Measurements from ENCODE around the gene GAST. TPM values are rescaled to one million over a fixed set of nuclear protein-coding genes. Genes with fewer than 3 reads are reported as not detected.
A peak's percentile ranks its signal among the peaks of the same experiment; 100 is the strongest.

The GAST gene
- total and polyA plus RNA-seq, 10 of the 15 experiments (the other 5 are each of a cell fraction or from before 2014, with no cell fraction given): not detected

DNA sequence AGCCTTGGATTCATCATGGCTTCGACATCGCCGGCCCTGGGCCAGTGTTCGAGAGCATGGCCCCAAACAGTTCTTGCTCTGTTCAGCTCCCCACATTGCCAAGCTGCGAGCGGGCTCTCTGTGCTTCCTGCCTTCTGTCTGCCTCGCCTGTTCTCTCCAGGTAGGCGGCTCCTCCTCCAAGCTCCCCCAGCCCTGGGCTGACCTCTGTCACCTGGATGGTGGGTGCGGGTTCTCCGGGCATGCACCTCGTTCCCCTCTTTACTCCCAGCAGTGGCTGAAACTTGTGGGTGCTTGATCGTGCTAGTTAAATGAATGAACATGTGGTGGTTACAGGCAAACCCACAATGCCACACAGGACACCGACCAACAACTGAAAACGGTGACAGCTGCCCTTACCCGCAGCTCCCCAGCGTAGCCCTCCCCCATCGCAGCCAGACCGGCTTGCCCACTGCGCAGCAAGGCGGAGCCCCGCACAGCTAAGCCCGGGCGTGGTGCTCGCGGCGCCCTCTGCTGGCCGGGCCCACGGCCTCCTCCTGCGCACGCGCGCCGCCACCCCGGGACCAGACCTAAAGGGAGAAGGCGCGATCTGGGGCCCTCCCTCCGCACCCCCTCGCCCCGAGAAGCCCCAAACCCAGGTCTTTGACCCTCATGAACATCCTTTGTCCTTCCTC lies 46.4 kb upstream of the GAST start (continued):
- TF ChIP-seq, protein P1, sequence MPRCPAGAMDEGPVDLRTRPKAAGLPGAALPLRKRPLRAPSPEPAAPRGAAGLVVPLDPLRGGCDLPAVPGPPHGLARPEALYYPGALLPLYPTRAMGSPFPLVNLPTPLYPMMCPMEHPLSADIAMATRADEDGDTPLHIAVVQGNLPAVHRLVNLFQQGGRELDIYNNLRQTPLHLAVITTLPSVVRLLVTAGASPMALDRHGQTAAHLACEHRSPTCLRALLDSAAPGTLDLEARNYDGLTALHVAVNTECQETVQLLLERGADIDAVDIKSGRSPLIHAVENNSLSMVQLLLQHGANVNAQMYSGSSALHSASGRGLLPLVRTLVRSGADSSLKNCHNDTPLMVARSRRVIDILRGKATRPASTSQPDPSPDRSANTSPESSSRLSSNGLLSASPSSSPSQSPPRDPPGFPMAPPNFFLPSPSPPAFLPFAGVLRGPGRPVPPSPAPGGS (IDR thresholded peaks at IDR 0.05; ENCODE audit: borderline replicate concordance, insufficient read depth, low read depth, low read length, poor library complexity, severe bottlenecking): no peak
- TF ChIP-seq MYC (IDR thresholded peaks at IDR 0.05; ENCODE audit: insufficient read depth, insufficient read length, insufficient replicate concordance, low read length, severe bottlenecking) (no peak), TCF7 (IDR thresholded peaks at IDR 0.05; ENCODE audit: borderline replicate concordance) (no peak), POLR2AphosphoS2 (IDR thresholded peaks at IDR 0.05; ENCODE audit: low read depth, low read length) (no peak; the same call in 1 of the 2 replicates), CREM (IDR thresholded peaks at IDR 0.05; ENCODE audit: low read depth) (no peak), MXI1 (IDR thresholded peaks at IDR 0.05; ENCODE audit: low read depth, low read length) (peak; percentile 3; the same call in 1 of the 2 replicates), MEF2B (IDR thresholded peaks at IDR 0.05; ENCODE audit: partially characterized antibody, poor library complexity, severe bottlenecking) (no peak), RUNX3 (IDR thresholded peaks at IDR 0.05; ENCODE audit: low read length) (peak; percentile 71), ZBED1 (IDR thresholded peaks at IDR 0.05; ENCODE audit: borderline replicate concordance) (0 out of 2 replicates have a peak, but pooled peaks have one; percentile 39), NFXL1 (IDR thresholded peaks at IDR 0.05; ENCODE audit: borderline replicate concordance) (no peak), NRF1 (conservative IDR thresholded peaks at IDR 0.05; ENCODE audit: low read depth, low read length) (peak; percentile 76), CHD2 (IDR thresholded peaks at IDR 0.05; ENCODE audit: borderline replicate concordance, low read depth, low read length) (peak; percentile 80), ZZZ3 (IDR thresholded peaks at IDR 0.05; ENCODE audit: control insufficient read depth, insufficient read length, low read depth) (no peak), FOXK2 (IDR thresholded peaks at IDR 0.05) (no peak), CBX3 (IDR thresholded peaks at IDR 0.05; ENCODE audit: borderline replicate concordance, low read depth) (no peak), IRF4 (IDR thresholded peaks at IDR 0.05; ENCODE audit: low read depth, low read length) (no peak), SPI1 (IDR thresholded peaks at IDR 0.05; ENCODE audit: borderline replicate concordance, insufficient read depth, low read depth, low read length) (peak; percentile 7; the same call in 1 of the 2 replicates), CREB1 (IDR thresholded peaks at IDR 0.05; ENCODE audit: low read depth) (peak; percentile 38; the same call in 1 of the 2 replicates), JUNB (IDR thresholded peaks at IDR 0.05) (no peak)
- TF ChIP-seq, protein P2, sequence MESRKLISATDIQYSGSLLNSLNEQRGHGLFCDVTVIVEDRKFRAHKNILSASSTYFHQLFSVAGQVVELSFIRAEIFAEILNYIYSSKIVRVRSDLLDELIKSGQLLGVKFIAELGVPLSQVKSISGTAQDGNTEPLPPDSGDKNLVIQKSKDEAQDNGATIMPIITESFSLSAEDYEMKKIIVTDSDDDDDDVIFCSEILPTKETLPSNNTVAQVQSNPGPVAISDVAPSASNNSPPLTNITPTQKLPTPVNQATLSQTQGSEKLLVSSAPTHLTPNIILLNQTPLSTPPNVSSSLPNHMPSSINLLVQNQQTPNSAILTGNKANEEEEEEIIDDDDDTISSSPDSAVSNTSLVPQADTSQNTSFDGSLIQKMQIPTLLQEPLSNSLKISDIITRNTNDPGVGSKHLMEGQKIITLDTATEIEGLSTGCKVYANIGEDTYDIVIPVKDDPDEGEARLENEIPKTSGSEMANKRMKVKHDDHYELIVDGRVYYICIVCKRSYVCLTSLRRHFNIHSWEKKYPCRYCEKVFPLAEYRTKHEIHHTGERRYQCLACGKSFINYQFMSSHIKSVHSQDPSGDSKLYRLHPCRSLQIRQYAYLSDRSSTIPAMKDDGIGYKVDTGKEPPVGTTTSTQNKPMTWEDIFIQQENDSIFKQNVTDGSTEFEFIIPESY (IDR thresholded peaks at IDR 0.05): no peak
- TF ChIP-seq, protein P3, sequence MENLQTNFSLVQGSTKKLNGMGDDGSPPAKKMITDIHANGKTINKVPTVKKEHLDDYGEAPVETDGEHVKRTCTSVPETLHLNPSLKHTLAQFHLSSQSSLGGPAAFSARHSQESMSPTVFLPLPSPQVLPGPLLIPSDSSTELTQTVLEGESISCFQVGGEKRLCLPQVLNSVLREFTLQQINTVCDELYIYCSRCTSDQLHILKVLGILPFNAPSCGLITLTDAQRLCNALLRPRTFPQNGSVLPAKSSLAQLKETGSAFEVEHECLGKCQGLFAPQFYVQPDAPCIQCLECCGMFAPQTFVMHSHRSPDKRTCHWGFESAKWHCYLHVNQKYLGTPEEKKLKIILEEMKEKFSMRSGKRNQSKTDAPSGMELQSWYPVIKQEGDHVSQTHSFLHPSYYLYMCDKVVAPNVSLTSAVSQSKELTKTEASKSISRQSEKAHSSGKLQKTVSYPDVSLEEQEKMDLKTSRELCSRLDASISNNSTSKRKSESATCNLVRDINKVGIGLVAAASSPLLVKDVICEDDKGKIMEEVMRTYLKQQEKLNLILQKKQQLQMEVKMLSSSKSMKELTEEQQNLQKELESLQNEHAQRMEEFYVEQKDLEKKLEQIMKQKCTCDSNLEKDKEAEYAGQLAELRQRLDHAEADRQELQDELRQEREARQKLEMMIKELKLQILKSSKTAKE (IDR thresholded peaks at IDR 0.05; ENCODE audit: low read depth, poor library complexity, severe bottlenecking): no peak
- TF ChIP-seq, protein P4, sequence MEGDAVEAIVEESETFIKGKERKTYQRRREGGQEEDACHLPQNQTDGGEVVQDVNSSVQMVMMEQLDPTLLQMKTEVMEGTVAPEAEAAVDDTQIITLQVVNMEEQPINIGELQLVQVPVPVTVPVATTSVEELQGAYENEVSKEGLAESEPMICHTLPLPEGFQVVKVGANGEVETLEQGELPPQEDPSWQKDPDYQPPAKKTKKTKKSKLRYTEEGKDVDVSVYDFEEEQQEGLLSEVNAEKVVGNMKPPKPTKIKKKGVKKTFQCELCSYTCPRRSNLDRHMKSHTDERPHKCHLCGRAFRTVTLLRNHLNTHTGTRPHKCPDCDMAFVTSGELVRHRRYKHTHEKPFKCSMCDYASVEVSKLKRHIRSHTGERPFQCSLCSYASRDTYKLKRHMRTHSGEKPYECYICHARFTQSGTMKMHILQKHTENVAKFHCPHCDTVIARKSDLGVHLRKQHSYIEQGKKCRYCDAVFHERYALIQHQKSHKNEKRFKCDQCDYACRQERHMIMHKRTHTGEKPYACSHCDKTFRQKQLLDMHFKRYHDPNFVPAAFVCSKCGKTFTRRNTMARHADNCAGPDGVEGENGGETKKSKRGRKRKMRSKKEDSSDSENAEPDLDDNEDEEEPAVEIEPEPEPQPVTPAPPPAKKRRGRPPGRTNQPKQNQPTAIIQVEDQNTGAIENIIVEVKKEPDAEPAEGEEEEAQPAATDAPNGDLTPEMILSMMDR (IDR thresholded peaks at IDR 0.05 in 2 of 3, conservative IDR thresholded peaks at IDR 0.05 in 1 of 3; ENCODE audit: control insufficient read depth in 2 of 3, extremely low read depth in 1 of 3, insufficient read depth in 1 of 3, low read depth in 3 of 3, low read length in 3 of 3): peak; percentile 90 to 97 (median 95); a peak in 5 of 6 replicates

Data from GM12878 (cell line).